HepG2 (cell line): ENCODE results near the gene MYBL2. TPM values are rescaled to one million over a fixed set of nuclear protein-coding genes. Genes with fewer than 3 reads are reported as not detected.

Source experiments
- ATAC-seq: fragments of 200-7000 bp; cut with Tn5 transposase; 3 replicates; pipeline ENCODE4 v1.9.1; 2020; ENCODE audit warnings: mild to moderate bottlenecking, moderate library complexity
- BruUV-seq: library from RNA; stranded (reverse); fragments of 400-500 nt; replicated peaks from 2 replicates; lab custom pipeline; 2021; lab: Mats Ljungman, UMichigan
- CTCF ChIA-PET: fragments of 300-600 bp; formaldehyde crosslinking; extraction: SDS; loops from one replicate; lab custom pipeline; 2021; ENCODE audit warnings: low total read pairs, inconsistent platforms, low intra/inter-chr PET ratio; lab: Yijun Ruan, JAX
- POLR2A ChIA-PET: fragments of 350-600 bp; sonication (Branson Sonifier 250); formaldehyde crosslinking; loops from one replicate; lab custom pipeline; 2020; ENCODE audit warnings: antibody characterized with exemption, inconsistent platforms; lab: Yijun Ruan, JAX
- DNase-seq: peaks from one replicate; pipeline ENCODE4 v3.0.0-alpha.2; 2015; ENCODE audit warnings: low spot score
- FAIRE-seq: peaks from 3 replicates; lab custom pipeline; 2011; peaks lifted over from hg19 to GRCh38; lab: Jason Lieb, UNC
- H2AFZ ChIP-seq: one replicate; pipeline ENCODE4 v1.6.1; 2011; ENCODE audit warnings: low read length, inconsistent platforms
- H3K27ac ChIP-seq: fragments of 300-600 bp; 3 replicates; pipeline ENCODE4 v1.8.0; 2011; ENCODE audit warnings: mixed run types, mild to moderate bottlenecking, mixed read lengths, low read length, inconsistent platforms; ENCODE audit not compliant: insufficient read depth; ENCODE audit errors: extremely low read length
- H3K27me3 ChIP-seq, 2 experiments: fragments of 200-600 bp in 1 of 2; 2 replicates in 1 of 2; 3 replicates in 1 of 2; pipeline versions ENCODE4 v1.6.0 to v1.8.0; 2011; ENCODE audit warnings: low read length in 2 of 2, mild to moderate bottlenecking in 2 of 2, moderate library complexity in 2 of 2, inconsistent platforms in 1 of 2; ENCODE audit not compliant: insufficient read depth in 2 of 2, control insufficient read depth in 1 of 2
- H3K36me3 ChIP-seq, 2 experiments: fragments of 200-600 bp in 1 of 2; replicated peaks in 1 of 2; 2 replicates in 1 of 2; 3 replicates in 1 of 2; pipeline versions ENCODE4 v1.5.1 to v1.8.0; 2011; ENCODE audit warnings: low read length in 2 of 2, inconsistent platforms in 1 of 2; ENCODE audit not compliant: insufficient read depth in 2 of 2, control insufficient read depth in 1 of 2
- H3K4me1 ChIP-seq: 2 replicates; pipeline ENCODE4 v1.5.1; 2012; ENCODE audit warnings: low read length, inconsistent platforms; ENCODE audit not compliant: insufficient read depth
- H3K4me2 ChIP-seq: 2 replicates; pipeline ENCODE4 v1.6.0; 2011; ENCODE audit warnings: low read depth, low read length, inconsistent platforms
- H3K4me3 ChIP-seq, 3 experiments: fragments of 200-600 bp in 1 of 3; sonication (generic), shearing (Covaris generic) in 1 of 3; replicated peaks in 1 of 3; 2 replicates each; pipeline ENCODE4 v1.5.1; 2011 to 2016; ENCODE audit warnings: low read length in 3 of 3, inconsistent platforms in 2 of 3, low read depth in 2 of 3, mild to moderate bottlenecking in 2 of 3, control low read depth in 1 of 3, mixed read lengths in 1 of 3; ENCODE audit not compliant: insufficient read depth in 1 of 3
- H3K79me2 ChIP-seq: one replicate; pipeline ENCODE4 v1.6.1; 2011; ENCODE audit warnings: low read length, inconsistent platforms; ENCODE audit not compliant: insufficient read depth
- H3K9ac ChIP-seq: 2 replicates; pipeline ENCODE4 v1.6.0; 2011; ENCODE audit warnings: mild to moderate bottlenecking, low read depth, low read length, inconsistent platforms; ENCODE audit not compliant: insufficient read depth
- H3K9me3 ChIP-seq: 2 replicates; pipeline ENCODE4 v1.5.1; 2012; ENCODE audit warnings: mild to moderate bottlenecking, low read length
- H4K20me1 ChIP-seq: 2 replicates; pipeline ENCODE4 v1.6.0; 2011; ENCODE audit warnings: inconsistent platforms, mild to moderate bottlenecking, low read length, moderate library complexity; ENCODE audit not compliant: insufficient read depth
- CEBPB ChIP-seq: IDR thresholded peaks from 2 replicates; pipeline ENCODE4 v1.6.1; 2011; ENCODE audit warnings: low read depth, low read length, improper control_type of control experiment, borderline replicate concordance
- KDM2A ChIP-seq: sonication (generic); formaldehyde crosslinking; IDR thresholded peaks from 2 replicates; pipeline ENCODE4 v1.4.0; 2020; ENCODE audit warnings: low read depth, missing genetic modification reagents, borderline replicate concordance
- POLR2AphosphoS2 ChIP-seq: IDR thresholded peaks from 2 replicates; pipeline ENCODE4 v1.6.1; 2011; ENCODE audit warnings: low read depth, low read length, improper control_type of control experiment
- ZBTB33 ChIP-seq: sonication (generic); formaldehyde crosslinking; IDR thresholded peaks from 2 replicates; pipeline ENCODE4 v1.4.0; 2020; ENCODE audit warnings: missing genetic modification reagents
- WGBS: methylation state at CpG from one replicate; pipeline ENCODE4 v1.1.6; 2017; ENCODE audit warnings: low lambda C conversion rate; 5-methylcytosine and 5-hydroxymethylcytosine counted together
- in situ Hi-C: cut with HindIII; loops from 2 replicates; pipeline ENCODE4 v1.10.0; 2017; ENCODE audit warnings: low pct_unique_long_range_greater_than_20kb; ENCODE audit not compliant: extremely low pct_ligation_motif_present
- intact Hi-C: fragments of 100-400 bp; cut with micrococcal nuclease; formaldehyde crosslinking; loops from one replicate; pipeline ENCODE4 v1.10.0; 2022; ENCODE audit not compliant: unreplicated experiment
- polyA plus RNA-seq, 8 experiments: library from polyadenylated mRNA; depleted of rRNA in 3 of 8; stranded (reverse) in 7 of 8; unstranded in 1 of 8; fragments of >200 nt; fragmentation: Illumina TruSeq in 4 of 8; extraction: Trizol in 4 of 8; gene quantifications; 2 replicates each; pipeline versions ENCODE4 v1.2.1 to v1.2.3, GENCODE V29; 2011 to 2016; ENCODE audit warnings: low read depth in 4 of 8, missing spikeins in 1 of 8, mixed read lengths in 1 of 8; ENCODE audit not compliant: insufficient read depth in 1 of 8
- total RNA-seq, 5 experiments: library from RNA; depleted of rRNA; stranded (reverse); fragments of >200 nt; fragmentation: Illumina TruSeq; extraction: Trizol; gene quantifications; 2 replicates each; pipeline ENCODE4 v1.2.3, GENCODE V29; 2016; ENCODE audit warnings: low read depth in 1 of 5
- TF ChIP-seq, protein P1 (sequence below): sonication (generic); formaldehyde crosslinking; IDR thresholded peaks from 2 replicates; pipeline ENCODE4 v1.4.0; 2020; ENCODE audit warnings: missing genetic modification reagents

Gene MYBL2
- total and polyA plus RNA-seq, 2 of the 13 experiments (the other 11 are each of a cell fraction or from before 2014, with no cell fraction given) = 11.9 to 66.2 TPM

DNA sequence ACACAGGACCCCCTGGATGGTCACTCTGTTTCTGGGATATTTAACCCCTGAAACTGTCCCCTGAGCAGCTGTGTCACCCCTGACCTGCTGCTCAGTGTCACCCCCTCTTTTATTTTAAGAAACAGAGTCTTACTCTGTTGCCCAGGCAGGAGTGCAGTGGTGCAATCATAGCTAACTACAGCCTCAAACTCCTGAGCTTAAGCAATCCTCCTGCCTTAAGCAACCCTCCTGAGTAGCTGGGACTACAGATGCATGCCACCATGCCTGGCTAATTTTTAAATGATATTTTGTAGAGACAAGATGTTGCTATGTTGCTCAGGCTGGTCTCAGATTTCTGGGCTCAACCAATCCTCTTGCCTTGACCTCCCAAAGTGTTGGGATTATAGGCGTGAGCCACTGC is 81.4 kb downstream of the MYBL2 start:
- H3K9ac ChIP-seq = no peak overlapping the region
- no peak overlapping the region for H3K4me2 ChIP-seq
- in situ Hi-C loops = no loop called here
- H3K4me3 ChIP-seq = no peak overlapping the region
- POLR2A ChIA-PET = no interaction called here
- no peaks in the 10 kb centered on the region for H3K36me3 ChIP-seq
- H4K20me1 ChIP-seq = no peaks in the 10 kb centered on the region
- WGBS = 68% methylated on average over 1 of the region's 1 CpG
- CTCF ChIA-PET = interaction anchor here (1.1 kb wide), 1 partner anchor 9 kb away, joined by 3 read pairs; no protein-coding TSS in a partner anchor
- BruUV-seq = no TSS peak
- no peak for FAIRE-seq
- DNase-seq = no peak
- no peak for ATAC-seq
- H2AFZ ChIP-seq = no peak overlapping the region
- peaks cover 6 to 62% of the 10 kb centered on the region in 2 experiments; a peak in 4 of 5 replicates for H3K27me3 ChIP-seq
- TF ChIP-seq KDM2A (no peak), CEBPB (peak; percentile 49; the same call in 1 of the 2 replicates)
- TF ChIP-seq, all 625 proteins: peak for 1
- Histone ChIP-seq H3K9me3 (no peaks in the 10 kb centered on the region), H3K4me1 (no peaks in the 10 kb centered on the region), H3K27ac (no peak overlapping the region), H3K79me2 (no peaks in the 10 kb centered on the region)
- intact Hi-C loops = loop anchor here (5.0 kb wide), 1 partner anchor 301 kb away; no protein-coding TSS in a partner anchor

GRCh38 chr20:43749734-43750294 is 82.9 kb downstream of the MYBL2 start:
- H3K27me3 ChIP-seq = peaks cover 3 to 60% of the 10 kb centered on the region in 2 experiments; a peak in 3 of 5 replicates
- BruUV-seq = no TSS peak
- in situ Hi-C loops = loop anchor here (5.0 kb wide), 1 partner anchor 332 kb away; no protein-coding TSS in a partner anchor
- WGBS = 16% methylated on average over 12 of the region's 23 CpGs
- no peak overlapping the region for H3K4me3 ChIP-seq
- intact Hi-C loops = loop anchor here (5.0 kb wide), 1 partner anchor 303 kb away; no protein-coding TSS in a partner anchor
- H3K79me2 ChIP-seq = no peaks in the 10 kb centered on the region
- no peaks in the 10 kb centered on the region for H4K20me1 ChIP-seq
- no peak overlapping the region for H3K4me2 ChIP-seq
- ChIA-PET POLR2A (no interaction called here), CTCF (interaction anchor here (0.9 to 3.4 kb wide), 3 partner anchors 327 to 343 kb away, joined by 3 to 74 read pairs (median 5); no protein-coding TSS in a partner anchor)
- ATAC-seq (peak; percentile 94), DNase-seq (peak; percentile 48), FAIRE-seq (no peak)
- H3K9ac ChIP-seq = no peak overlapping the region
- H3K4me1 ChIP-seq = no peaks in the 10 kb centered on the region
- no peaks in the 10 kb centered on the region for H3K36me3 ChIP-seq
- no peak overlapping the region for H3K27ac ChIP-seq
- H3K9me3 ChIP-seq = no peaks in the 10 kb centered on the region
- no peak overlapping the region for H2AFZ ChIP-seq
- TF ChIP-seq, protein P1, sequence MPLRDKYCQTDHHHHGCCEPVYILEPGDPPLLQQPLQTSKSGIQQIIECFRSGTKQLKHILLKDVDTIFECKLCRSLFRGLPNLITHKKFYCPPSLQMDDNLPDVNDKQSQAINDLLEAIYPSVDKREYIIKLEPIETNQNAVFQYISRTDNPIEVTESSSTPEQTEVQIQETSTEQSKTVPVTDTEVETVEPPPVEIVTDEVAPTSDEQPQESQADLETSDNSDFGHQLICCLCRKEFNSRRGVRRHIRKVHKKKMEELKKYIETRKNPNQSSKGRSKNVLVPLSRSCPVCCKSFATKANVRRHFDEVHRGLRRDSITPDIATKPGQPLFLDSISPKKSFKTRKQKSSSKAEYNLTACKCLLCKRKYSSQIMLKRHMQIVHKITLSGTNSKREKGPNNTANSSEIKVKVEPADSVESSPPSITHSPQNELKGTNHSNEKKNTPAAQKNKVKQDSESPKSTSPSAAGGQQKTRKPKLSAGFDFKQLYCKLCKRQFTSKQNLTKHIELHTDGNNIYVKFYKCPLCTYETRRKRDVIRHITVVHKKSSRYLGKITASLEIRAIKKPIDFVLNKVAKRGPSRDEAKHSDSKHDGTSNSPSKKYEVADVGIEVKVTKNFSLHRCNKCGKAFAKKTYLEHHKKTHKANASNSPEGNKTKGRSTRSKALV (CRISPR knock-in tag) = no peak
- TF ChIP-seq POLR2AphosphoS2 (no peak), ZBTB33 (CRISPR knock-in tag) (no peak)
